GM18867 (cell line): ENCODE data around the gene YWHAE.
"Not testable (repeated sequence)": the region's sequence is repeated elsewhere in the genome, so short reads cannot be mapped to it uniquely, and the experiment has no call there.

Experiments used
- ATAC-seq: cut with Tn5 transposase; IDR thresholded peaks from one replicate; pipeline ENCODE4 v1.9.1; 2021; ENCODE audit warnings: mild to moderate bottlenecking, moderate library complexity; ENCODE audit not compliant: unreplicated experiment

Gene YWHAE

DNA sequence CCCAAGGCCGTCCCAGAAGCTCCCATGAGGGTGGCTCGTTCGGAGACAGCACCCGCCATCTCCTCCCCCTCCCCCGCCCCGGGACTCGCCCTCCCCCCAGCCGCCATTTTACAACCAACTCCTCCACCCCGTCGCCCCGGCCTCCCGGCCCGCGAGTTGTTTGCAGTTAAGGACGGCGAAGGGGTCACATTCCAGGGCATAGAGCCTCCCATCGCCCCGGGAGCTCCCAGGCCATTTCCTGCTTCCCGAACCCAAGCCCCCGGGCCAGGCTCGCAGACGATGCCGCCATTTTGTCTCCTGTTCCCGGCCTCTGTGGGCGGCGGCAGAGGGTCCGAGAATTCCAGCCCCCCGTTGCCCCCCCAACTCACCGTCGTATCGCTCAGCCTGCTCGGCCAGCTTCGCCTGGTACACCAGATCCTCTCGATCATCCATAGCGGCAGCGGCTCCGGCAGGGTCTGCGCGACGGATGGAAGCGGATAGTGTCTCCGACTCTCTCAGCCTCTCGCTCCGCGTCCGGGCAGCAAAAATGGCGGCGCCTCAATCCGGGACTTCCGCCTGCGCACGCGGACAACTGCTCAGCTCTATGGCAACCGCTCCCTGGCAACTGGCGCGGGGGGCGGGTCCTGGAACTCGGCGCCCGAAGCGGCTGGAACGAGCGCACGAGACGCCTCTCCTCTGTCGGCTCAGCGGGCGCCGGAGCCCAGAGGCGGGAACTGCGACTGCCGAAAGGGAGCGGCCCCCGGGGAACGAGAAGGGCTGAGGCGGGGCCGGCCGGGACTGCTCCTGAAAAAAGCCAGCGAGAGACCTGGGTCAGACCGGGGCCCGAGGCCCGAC is at the start of gene YWHAE:
TSS of gene YWHAE (minus strand) at position 544 of the 834 bp plus-strand sequence. CDS start at position 432, 112 bp downstream.
- peak; percentile 91 for ATAC-seq

DNA sequence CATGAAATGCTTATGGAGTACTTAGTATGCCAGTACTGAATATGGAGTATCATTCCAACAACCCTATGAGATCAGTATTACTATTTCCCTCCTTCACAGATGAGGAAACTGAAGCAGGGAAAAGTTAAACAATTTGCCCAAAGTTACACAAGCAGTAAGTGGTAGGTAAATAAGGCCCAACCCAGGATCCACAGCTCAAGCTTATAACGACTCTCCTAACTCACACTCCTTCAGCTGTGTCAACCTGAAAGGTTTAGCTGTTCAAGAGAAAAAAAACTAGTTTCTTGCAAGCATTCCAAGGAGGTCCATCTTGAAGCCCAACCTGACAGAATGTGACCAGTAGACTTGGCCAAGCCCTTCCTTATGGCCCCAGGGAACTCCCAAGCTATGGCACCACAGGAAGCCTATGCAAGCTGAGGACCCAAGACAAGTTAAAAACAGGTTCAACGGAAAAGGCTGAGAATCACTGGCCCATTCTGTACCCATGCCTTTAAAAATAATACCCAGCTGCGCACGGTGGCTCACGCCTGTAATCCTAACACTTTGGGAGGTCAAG is 49.5 kb upstream of the YWHAE start:
- no peak for ATAC-seq

DNA sequence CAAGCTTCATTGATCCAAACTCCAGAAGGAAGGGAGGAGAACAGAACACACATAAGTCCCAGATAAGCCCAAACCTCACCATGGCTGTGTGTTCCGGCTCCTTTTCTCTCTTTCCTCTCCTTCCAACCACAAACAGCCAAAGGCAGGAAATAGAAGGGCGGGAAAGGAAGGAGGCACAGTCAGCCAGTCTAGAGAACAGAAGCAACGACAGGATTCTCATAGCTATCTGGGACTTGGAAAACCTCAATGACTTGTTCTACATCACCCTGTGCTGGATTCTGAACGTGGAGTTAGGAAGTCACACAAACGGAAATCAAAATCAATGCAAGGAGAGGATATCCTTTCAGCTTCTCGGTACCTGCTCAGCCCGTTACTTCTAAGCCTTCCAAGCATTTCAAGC is 47.0 kb upstream of the YWHAE start:
- ATAC-seq: no peak

DNA sequence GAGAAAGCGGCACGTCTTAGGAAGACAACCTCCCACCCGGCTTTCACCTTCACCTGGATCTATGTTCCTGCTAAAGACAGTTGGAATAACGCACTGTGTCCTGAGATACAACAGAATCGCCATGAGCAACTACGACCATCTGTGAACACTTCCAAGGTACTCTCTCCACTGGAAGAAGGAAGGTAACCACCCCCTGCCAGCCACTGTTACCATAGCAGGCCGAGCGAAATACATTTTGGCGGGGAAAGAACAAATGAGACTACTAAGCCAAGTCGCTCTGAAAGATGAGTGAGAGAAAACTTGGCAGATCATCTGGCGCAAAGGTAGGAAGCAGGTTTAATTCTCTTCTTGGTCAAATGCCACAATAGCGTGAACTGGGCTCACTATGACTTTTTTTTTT is 46.2 kb upstream of the YWHAE start:
- no peak for ATAC-seq

DNA sequence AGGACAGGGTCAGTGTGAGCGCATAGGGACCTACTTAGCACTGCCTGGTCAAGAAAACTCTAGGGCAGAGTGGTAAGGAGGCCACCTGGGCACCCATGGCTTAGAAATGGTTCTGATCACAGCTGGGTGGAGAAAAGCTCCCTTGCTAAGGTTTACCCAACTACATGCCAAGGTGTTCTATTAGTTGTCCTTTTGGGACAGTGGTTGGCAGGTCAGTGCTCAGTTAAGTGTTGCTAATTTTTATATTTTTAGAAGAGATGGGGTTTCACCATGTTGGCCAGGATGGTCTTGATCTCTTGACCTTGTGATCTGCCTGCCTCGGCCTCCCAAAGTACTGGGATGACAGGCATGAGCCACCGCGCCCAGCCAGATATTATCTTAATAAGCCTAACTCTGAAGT is 45.7 kb upstream of the YWHAE start:
- ATAC-seq: not testable (repeated sequence)

DNA sequence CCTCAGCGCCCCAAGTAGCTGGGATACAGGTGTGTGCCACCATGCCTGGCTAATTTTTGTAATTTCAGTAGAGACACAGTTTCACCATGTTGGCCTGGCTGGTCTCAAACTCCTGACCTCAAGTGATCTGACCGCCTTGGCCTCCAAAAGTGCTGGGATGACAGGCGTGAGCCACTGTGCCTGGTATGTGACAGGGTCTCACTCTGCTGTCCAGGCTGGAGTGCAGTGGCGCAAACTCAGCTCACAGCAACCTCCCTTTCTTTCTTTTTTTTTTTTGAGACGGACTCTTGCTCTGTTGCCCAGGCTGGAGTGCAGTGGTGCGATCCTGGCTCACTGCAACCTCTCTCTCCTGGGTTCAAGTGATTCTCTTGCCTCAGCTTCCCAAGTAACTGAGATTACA is 42.7 kb upstream of the YWHAE start:
- ATAC-seq: not testable (repeated sequence)

DNA sequence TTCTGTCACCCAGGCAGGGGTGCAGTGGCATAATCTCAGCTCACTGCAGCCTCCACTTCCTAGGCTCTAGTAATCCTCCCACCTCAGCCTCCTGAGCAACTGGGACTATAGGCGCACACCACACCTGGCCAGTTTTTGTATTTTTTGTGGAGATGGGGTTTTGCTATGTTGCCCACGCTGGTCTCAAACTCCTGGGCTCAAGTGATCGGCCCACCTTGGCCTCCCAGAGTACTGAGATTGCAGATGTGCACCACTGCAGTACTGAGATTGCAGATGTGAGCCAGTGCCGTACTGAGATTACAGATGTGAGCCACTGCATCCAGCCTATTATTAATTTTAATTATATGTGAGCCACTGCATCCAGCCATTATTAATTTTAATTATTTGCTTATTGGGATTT is 42.2 kb upstream of the YWHAE start:
- no peak for ATAC-seq

DNA sequence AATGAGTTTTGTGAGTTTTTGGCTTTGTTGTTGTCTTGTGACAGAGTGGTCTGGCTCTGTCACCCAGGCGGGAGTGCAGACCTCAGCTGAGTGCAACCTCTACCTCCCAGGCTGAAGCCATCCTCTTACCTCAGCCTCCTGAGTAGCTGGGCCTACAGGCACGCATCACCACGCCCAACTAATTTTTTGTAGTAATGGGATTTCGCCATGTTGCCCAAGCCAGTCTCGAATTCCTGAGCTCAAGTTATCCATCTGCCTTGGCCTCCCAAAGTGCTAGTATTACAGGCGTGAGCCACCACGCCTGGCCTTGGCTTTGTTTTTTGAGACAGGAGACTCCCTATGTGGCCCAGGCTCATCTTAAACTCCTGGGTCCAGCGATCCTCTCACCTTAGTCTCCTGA is 40.9 kb upstream of the YWHAE start:
- ATAC-seq: no peak

DNA sequence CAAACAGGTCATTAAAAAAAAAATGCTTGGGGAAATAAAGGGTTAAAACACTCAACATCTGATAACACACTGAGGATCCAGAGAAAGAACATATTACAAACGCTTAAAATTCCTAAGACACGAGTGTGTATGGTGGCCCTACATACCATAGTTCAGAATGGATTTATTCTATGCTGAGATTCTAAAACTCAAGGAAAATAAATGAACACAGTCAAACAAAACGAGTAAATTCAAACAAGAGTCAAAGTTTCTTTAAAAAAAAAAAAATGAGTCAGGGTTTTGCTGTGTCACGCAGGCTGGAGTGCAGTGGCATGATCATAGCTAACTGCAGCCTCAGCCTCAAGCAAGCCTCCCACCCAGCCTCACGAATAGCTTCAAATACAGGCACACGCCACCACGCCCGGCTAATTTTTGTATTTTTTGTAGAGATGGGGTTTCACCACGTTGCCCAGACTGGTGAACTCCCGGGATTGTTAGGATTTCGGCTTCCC is 38.6 kb upstream of the YWHAE start:
- no peak for ATAC-seq

DNA sequence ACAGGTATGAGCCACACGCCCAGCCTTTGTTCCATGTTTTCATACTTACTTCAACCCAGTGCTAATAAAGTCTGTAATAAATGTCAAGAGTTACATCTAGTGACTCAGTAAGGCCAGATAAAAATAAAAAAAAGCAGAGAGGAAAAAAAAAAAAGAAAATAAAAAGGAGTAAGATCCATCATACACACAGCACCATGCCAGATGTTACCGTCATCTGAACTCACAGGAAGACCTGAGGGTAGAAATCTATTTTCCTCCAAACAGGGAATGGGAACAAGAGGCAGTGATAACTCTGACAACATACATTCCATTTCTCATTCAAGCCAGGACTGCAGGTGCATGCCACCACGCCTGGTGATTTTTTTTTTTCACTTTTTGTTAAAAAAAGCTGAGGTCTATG is 35.3 kb upstream of the YWHAE start:
- ATAC-seq: no peak

DNA sequence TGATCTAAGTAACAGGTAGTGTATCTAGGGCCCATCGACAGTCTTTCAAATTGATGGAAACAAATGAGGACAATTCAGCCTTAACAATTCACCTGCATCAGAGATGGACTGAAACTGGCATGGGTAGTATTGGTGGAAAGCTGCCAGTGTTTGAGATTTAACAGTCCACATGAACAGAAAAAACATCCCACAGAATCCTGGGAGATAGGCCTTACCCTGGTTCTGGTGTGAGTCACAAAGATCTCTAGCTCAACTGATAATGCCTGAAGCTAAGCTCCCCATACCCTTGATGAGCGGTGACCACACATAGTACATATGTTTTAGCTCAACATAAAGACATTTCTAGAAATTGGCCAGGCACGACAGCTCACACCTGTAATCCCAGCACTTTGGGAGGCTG is 34.1 kb upstream of the YWHAE start:
- ATAC-seq: no peak

DNA sequence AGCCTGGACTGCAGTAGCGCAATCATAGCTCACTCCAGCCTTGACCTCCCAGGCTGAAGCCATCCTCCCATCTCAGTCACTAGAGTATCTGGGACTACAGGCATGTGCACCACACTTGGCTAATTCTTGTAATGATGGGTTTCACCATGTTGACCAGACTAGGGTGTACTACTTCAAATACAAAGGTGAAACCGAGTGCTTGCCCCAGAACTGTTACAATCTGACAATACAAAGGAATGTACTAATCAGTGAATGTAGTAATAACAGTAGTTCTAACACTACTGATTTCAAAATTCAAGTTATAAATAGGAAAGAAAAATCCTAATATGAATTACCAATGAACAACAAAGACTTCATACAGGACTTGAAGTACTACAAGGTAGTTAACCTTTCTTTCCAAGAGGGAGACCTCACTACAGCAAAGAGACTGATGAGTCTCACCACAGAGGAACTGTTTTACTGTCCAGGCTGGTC is 31.6 kb upstream of the YWHAE start:
- ATAC-seq: no peak

DNA sequence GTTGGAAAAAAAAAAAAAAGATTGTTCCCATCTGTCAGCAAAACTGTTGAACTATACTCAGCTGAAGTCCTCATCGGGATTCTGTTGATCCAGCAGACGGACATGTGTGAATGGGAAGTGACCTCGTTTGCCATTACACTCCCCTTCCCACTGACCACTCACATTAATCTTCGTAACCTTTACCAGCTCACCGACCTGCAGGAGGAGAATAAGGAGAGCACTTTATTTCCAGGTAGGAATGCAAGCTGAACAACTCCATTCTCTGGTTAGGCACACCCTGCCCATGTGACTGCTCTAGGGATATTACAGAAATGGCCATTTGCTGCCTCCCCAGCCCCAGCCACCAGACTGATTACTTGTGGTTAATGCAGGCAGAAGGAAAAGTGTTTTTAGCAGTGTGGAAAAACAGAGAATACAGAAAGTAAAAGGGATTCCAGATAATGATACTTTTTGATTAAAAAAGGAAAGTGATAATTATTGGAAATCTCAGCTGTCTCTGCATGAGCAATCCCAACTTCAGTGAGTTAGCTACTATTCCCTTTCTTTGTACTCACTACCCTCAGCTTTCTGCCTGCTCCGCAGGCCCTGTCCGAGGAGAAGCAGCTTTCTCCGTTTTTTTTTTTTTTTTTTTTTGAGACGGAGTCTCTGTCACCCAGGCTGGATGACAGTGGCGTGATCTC is 23.6 kb upstream of the YWHAE start:
- ATAC-seq: no peak

DNA sequence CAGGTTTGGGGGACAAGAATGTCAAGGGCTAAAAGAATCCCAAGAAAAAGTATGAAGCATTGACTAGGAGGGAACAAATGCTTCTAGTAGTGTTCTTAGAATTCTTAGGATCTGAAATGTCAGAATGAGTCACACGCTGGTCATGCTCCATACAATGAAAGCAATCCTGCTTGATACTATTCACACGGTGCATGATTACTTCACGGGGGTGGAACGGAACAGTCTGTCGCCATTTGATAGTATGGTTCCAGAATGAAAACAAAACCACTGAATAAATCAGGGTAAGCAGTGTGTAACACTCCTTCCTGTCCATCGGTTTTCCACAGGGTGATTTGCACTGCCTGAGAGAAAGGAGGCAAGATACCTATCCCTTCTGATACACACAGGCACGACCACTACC is 22.9 kb upstream of the YWHAE start:
- no peak for ATAC-seq

DNA sequence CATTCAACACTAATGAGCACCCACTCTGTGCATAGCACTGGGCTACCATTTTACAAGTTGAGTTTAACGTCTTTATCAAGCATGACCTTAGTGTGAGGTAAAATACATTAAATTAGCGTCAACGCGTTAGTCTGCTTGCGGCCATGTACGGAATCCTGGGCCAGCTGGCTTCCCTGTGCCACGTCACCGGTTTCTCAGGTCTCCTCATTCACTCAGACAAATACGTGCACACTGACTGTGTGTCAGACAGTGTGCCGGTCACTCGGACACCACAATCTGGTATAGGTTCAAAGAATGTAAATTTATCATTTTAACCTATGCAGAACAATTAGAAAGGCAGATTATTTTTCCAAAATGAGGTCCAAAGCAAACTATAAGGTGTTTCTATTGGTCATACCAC is 21.4 kb upstream of the YWHAE start:
- ATAC-seq: no peak

DNA sequence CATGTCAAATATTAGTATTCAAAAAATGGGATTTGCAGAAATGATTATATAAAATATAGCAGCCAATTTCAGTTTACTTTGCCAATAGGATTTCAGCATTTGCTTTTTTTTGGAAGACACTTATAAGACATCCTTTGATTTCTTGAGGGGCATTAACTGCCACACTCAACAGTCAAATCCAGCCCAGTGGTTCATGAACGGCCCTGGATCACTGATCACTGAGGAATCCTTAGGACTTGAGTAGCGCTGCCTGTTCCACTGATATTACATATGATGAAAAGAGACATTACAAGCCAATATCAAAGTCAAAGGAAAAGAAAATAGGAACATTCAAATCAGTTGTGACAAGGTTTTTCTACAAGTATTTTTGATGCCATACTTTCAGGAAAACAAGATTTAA is 21.0 kb upstream of the YWHAE start:
- no peak for ATAC-seq

DNA sequence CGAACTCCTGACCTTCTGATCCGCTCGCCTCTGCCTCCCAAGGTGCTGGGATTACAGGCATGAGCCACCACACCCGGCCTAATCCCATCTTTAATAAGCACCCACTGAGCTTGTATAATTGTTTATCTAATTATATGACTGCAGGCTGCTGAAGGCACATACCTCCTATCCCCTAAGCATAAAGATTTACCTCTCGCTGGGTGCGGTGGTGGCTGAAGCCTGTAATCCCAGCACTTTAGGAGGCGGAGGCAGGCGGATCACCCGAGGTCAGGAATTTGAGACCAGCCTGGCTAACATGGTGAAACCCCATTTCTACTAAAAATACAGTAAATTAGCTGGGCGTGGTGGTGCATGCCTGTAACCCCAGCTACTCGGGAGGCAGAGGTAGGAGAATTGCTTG is 20.1 kb upstream of the YWHAE start:
- ATAC-seq: no peak

DNA sequence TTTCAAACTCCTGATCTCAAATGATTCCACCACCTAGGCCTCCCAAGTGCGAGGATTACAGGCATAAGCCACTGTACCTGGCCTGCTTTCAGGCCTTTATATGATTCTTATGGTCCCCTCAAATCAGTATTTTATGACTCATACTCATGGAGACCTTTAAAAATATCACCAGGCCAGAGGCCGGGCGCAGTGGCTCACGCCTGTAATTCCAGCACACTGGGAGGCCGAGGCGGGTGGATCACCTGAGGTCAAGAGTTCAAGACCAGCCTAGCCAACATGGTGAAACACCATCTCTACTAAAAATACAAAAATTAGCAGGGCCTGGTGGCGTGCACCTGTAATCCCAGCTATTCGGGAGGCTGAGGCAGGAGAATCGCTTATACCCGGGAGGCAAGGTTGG is 18.5 kb upstream of the YWHAE start:
- ATAC-seq: not testable (repeated sequence)

DNA sequence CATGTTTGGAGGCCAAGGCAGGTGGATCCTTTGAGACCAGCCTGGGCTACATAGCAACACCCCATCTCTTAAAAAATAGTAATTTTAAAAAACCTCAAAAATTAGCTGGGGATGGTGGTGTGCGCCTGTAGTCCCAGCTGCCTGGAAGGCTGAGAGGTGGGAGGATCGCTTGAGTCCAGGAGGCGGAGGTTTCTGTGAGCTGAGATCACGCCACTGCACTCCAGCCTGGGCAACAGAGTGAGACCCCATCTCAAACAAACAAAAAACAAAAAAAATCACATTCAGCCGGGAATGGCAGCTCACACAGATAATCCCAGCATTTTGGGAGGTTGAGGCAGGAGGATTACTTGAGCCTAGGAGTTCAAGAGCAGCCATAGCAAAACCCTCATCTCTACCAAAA is 16.4 kb upstream of the YWHAE start:
- ATAC-seq: no peak

DNA sequence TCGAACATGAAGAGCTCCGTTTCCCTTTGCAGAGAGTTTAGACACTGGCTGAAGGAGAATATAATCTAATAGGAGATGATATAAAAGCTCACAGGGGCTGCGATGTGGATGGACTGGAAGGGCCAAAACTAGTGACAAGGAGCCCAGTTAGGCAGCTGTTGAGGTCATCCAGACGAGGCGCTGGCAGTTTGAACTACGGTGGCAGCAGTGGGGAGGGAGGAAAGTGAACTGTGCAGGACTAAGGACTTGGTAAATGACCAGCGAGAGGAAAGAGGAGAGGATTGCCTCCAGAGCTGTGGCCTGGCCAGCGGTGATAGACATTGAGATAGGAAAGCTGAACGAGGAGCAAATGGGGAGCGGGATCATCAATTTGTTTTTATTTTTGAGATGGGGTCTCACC is 14.6 kb upstream of the YWHAE start:
- no peak for ATAC-seq

DNA sequence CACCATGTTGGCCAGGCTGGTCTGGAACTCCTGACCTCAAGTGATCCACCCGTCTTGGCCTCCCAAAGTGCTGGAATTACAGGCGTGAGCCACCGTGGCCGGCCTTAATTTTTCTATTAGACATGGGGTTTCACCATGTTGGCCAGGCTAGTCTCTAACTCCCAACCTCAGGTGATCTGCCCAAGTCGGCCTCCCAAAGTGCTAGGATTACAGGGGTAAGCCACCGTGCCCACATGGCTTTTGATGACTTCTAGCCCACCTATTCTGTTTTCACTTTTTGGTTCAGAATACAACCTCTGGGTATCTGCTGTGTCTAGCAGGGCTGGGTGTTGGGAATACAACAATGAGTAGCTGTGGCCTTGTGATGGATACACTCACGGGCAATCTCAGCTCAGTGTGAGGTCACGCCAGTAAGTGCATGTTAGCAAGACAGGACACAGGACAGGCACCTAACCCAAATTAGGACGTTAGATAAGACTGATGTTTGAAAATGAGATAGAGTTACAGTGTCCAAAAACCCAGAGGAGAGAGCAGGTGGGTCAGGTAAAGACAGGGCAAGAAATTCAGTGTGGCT is 14.1 kb upstream of the YWHAE start:
- no peak for ATAC-seq
